Osteoblast (primary cell): Measurements from ENCODE around the gene ERC1. TPM values are rescaled to one million over a fixed set of nuclear protein-coding genes. Genes with fewer than 3 reads are reported as not detected.

Experiments
- DNase-seq: peaks from one replicate; pipeline ENCODE4 v3.0.0; 2011; ENCODE audit warnings: low spot score, mixed read lengths; ENCODE audit not compliant: insufficient read length; ENCODE audit errors: missing footprints
- H2AFZ ChIP-seq: 2 replicates; pipeline ENCODE4 v1.6.0; 2011; ENCODE audit warnings: mild to moderate bottlenecking, low read length
- H3K27ac ChIP-seq: 2 replicates; pipeline ENCODE4 v1.5.1; 2011; ENCODE audit warnings: mild to moderate bottlenecking, low read depth, low read length, moderate library complexity
- H3K27me3 ChIP-seq: 2 replicates; pipeline ENCODE4 v1.6.0; 2012; ENCODE audit warnings: mild to moderate bottlenecking, control low read depth, inconsistent platforms, low read length, moderate library complexity; ENCODE audit not compliant: insufficient read depth
- H3K36me3 ChIP-seq: 2 replicates; pipeline ENCODE4 v1.5.1; 2011; ENCODE audit warnings: mild to moderate bottlenecking, low read length, control low read depth, moderate library complexity; ENCODE audit not compliant: insufficient read depth
- H3K4me1 ChIP-seq: 2 replicates; pipeline ENCODE4 v1.5.1; 2011; ENCODE audit warnings: mild to moderate bottlenecking, low read length, control low read depth, moderate library complexity; ENCODE audit not compliant: insufficient read depth
- H3K4me2 ChIP-seq: 2 replicates; pipeline ENCODE4 v1.6.0; 2011; ENCODE audit warnings: mild to moderate bottlenecking, low read length; ENCODE audit not compliant: insufficient read depth
- H3K4me3 ChIP-seq: fragments of 200-600 bp; sonication (generic); 3 replicates; pipeline ENCODE4 v1.5.1; 2012; ENCODE audit warnings: mild to moderate bottlenecking, low read length, inconsistent platforms; ENCODE audit not compliant: insufficient read depth
- H3K79me2 ChIP-seq: 2 replicates; pipeline ENCODE4 v1.6.0; 2012; ENCODE audit warnings: mild to moderate bottlenecking, low read length, control low read depth, inconsistent platforms; ENCODE audit not compliant: insufficient read depth
- H3K9me3 ChIP-seq: 2 replicates; pipeline ENCODE4 v1.5.1; 2011; ENCODE audit warnings: low read depth, low read length, control low read depth
- H4K20me1 ChIP-seq: 2 replicates; pipeline ENCODE4 v1.6.0; 2012; ENCODE audit warnings: mild to moderate bottlenecking, low read length, control low read depth; ENCODE audit not compliant: insufficient read depth
- CTCF ChIP-seq: IDR thresholded peaks from 2 replicates; pipeline ENCODE4 v1.5.1; 2011; ENCODE audit warnings: mild to moderate bottlenecking, low read depth, low read length, moderate library complexity; ENCODE audit errors: extremely low read depth
- total RNA-seq: library from RNA; depleted of rRNA; stranded (reverse); fragments of >200 nt; gene quantifications from 2 replicates; pipeline ENCODE4 v1.2.3, GENCODE V29; 2012

Gene ERC1
- total RNA-seq, 1 donor: 36.2 TPM

GRCh38 chr12:1481326-1481725 lies 490.3 kb downstream of the ERC1 start:
- H3K4me2 ChIP-seq: no peak overlapping the region
- H3K27me3 ChIP-seq: no peaks in the 10 kb centered on the region
- peak; percentile 80 for DNase-seq
- no peak for TF ChIP-seq CTCF
- no peaks in the 10 kb centered on the region for H3K9me3 ChIP-seq
- H2AFZ ChIP-seq: no peak overlapping the region
- H4K20me1 ChIP-seq: no peaks in the 10 kb centered on the region
- H3K36me3 ChIP-seq: no peaks in the 10 kb centered on the region
- H3K4me1 ChIP-seq: peaks cover 10% of the 10 kb centered on the region
- peaks cover 8% of the 10 kb centered on the region for H3K79me2 ChIP-seq
- H3K27ac ChIP-seq: no peak overlapping the region
- no peak overlapping the region for H3K4me3 ChIP-seq

- no peak overlapping the region for H3K4me2 ChIP-seq
- no peak for TF ChIP-seq CTCF
- no peaks in the 10 kb centered on the region for H3K27me3 ChIP-seq
These were observed 490.9 kb downstream of the ERC1 start for GRCh38 chr12:1481906-1482305.

GRCh38 chr12:1488908-1489381 lies 497.9 kb downstream of the ERC1 start:
- Histone ChIP-seq H3K9me3 (no peaks in the 10 kb centered on the region), H3K4me3 (no peak overlapping the region), H3K79me2 (no peaks in the 10 kb centered on the region), H3K36me3 (peaks cover 23% of the 10 kb centered on the region), H4K20me1 (no peaks in the 10 kb centered on the region), H3K4me2 (no peak overlapping the region), H3K4me1 (peaks cover 7% of the 10 kb centered on the region), H2AFZ (peak overlapping the region; percentile 5), H3K27ac (peak overlapping the region; percentile 24), H3K27me3 (no peaks in the 10 kb centered on the region)
- peak; percentile 46 for DNase-seq
- TF ChIP-seq CTCF: no peak

More at GRCh38 chr12:1481906-1482305, 490.9 kb downstream of the ERC1 start:
- Histone ChIP-seq H3K36me3 (no peaks in the 10 kb centered on the region), H3K79me2 (peaks cover 8% of the 10 kb centered on the region), H3K4me1 (peaks cover 9% of the 10 kb centered on the region), H4K20me1 (no peaks in the 10 kb centered on the region), H3K27ac (no peak overlapping the region), H2AFZ (no peak overlapping the region), H3K4me3 (no peak overlapping the region), H3K9me3 (no peaks in the 10 kb centered on the region)
- peak; percentile 25 for DNase-seq

GRCh38 chr12:1491983-1492697 lies 501.1 kb downstream of the ERC1 start:
- no peaks in the 10 kb centered on the region for H3K27me3 ChIP-seq
- no peak for TF ChIP-seq CTCF

More at GRCh38 chr12:1491983-1492697, 501.1 kb downstream of the ERC1 start:
- no peak for DNase-seq
- peaks cover 27% of the 10 kb centered on the region for H3K36me3 ChIP-seq
- no peak overlapping the region for H3K27ac ChIP-seq
- no peaks in the 10 kb centered on the region for H3K9me3 ChIP-seq
- no peak overlapping the region for H3K4me3 ChIP-seq
- no peak overlapping the region for H2AFZ ChIP-seq
- H3K4me2 ChIP-seq: no peak overlapping the region
- H3K4me1 ChIP-seq: peaks cover 22% of the 10 kb centered on the region
- no peaks in the 10 kb centered on the region for H4K20me1 ChIP-seq
- no peaks in the 10 kb centered on the region for H3K79me2 ChIP-seq
